Esophagus muscularis mucosa (tissue), 4 donors: ENCODE data around the gene C5orf22.

Source experiments
- CTCF ChIP-seq, 3 experiments: fragments of 200-600 bp in 2 of 3; fragments of 450-650 bp in 1 of 3; sonication (generic) in 2 of 3; IDR thresholded peaks; one replicate each; pipeline ENCODE4 v1.5.1; 2017 to 2019; ENCODE audit warnings: antibody characterized with exemption in 3 of 3, mild to moderate bottlenecking in 2 of 3, moderate library complexity in 1 of 3
- EP300 ChIP-seq: sonication (generic); formaldehyde crosslinking; IDR thresholded peaks from one replicate; pipeline ENCODE4 v1.6.1; 2017; ENCODE audit warnings: antibody characterized with exemption
- POLR2A ChIP-seq: fragments of 450-650 bp; IDR thresholded peaks from one replicate; pipeline ENCODE4 v1.6.1; 2017; ENCODE audit warnings: antibody characterized with exemption, moderate library complexity, mild to moderate bottlenecking, low read depth
- POLR2AphosphoS5 ChIP-seq, 2 donors: sonication (generic); formaldehyde crosslinking; IDR thresholded peaks; one replicate each; pipeline ENCODE4 v1.6.1; 2017; ENCODE audit warnings: antibody characterized with exemption in 2 of 2

GRCh38 chr5:31585166-31585894 lies 53.2 kb downstream of the C5orf22 start:
- TF ChIP-seq POLR2AphosphoS5 (IDR thresholded peaks at IDR 0.05) (no peak), CTCF (IDR thresholded peaks at IDR 0.05) (no peak), EP300 (no peak), POLR2A (no peak)
